Effector CD8-positive, alpha-beta T cell (primary cell): ENCODE data around the gene ULBP3.
"Not testable (repeated sequence)": the region's sequence is repeated elsewhere in the genome, so short reads cannot be mapped to it uniquely, and the experiment has no call there.

Experiments
- DNase-seq: peaks from one replicate; lab custom pipeline; 2025; lab: John Stamatoyannopoulos, UW

Gene ULBP3

DNA sequence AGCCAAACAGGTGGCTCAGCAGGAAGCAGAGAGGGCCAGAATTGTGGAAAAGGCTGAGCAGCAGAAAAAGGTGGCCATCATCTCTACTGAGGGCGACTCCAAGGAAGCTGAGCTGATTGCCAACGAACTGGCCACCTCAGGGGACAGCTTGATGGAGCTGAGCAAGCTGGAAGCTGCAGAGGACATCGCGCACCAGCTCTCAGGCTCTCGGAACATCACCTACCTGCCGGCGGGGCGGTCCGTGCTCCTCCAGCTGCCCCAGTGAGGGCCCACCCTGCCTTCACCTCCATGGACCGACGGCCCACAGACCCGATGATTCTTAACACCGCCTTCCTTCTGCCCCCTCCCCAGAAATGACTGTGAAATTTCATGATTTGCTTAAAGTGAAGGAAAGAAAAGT lies 25.8 kb downstream of the ULBP3 start:
- DNase-seq = no peak

DNA sequence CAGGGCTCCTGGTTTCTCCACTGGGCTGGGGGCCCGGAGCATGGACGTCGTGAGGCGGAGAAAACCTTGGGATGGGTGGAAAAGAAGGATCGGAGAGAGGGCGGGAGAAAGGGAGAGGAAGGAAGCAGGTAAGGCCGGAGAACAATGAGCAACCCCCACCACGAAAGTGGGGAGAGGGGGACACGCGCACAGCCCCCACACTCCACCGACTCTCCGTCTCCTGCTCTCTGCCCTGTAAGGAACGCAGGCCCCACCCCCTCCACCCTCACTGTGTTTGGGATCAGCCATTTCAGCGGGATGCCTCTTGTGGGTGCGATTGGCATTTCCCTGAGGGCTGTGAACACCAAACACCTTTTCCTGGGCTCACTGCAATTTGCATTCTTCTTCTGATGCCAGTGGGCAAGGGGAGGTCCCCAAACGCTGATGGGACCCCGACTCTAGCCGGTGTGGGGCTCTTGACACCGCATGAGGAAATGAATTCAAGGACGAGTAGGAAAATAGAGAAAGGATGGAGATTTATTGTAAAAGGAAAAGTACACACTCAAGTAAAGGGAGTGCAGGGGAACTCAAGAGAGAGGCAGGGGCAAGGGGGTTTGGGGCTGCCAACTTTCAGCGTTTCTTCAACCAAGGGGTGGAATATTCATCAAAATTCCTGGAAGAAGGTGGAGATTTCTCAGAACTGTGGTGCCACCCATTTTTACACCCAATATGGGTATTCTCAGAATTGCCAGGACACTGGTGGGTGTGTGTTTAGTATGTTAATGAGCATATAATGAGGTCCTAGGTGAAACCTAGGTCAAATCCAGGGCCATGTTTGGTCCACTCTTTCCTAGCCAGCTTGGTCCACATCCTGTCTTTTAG lies 30.5 kb downstream of the ULBP3 start:
- no peak for DNase-seq

DNA sequence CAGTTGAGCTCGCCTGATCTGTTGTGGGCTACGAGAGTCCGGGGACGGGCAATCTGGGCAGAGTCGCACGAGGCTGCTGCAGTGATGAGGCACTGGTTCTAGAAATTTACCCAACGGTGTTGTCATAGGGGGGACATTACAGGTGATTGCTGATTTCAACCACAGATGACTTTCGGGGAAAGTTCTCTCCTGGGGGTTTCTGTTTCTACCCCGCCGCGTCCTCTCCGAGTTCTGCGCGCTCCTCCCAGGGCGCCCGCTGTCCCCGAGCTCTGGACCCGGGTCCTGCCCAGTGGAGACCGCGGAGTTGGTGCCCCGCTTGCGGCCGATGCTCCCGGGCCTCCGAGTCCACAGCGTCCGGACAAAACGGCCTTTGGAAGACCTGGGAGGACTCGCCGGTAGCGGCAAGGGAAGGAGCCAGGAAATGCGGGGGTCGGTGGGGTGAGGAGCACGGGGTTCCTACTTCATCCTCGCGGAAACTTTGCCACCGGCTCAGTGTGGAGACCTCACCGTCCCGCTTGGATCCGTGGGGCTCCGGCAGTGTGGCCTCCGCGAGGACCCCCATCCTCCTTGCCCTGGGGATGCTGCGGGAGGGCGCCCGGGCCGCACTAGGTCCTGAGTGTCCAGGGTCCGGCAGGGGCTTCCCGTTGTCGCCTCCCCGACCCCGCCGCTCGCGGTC lies 31.3 kb downstream of the ULBP3 start:
- DNase-seq = no peak

DNA sequence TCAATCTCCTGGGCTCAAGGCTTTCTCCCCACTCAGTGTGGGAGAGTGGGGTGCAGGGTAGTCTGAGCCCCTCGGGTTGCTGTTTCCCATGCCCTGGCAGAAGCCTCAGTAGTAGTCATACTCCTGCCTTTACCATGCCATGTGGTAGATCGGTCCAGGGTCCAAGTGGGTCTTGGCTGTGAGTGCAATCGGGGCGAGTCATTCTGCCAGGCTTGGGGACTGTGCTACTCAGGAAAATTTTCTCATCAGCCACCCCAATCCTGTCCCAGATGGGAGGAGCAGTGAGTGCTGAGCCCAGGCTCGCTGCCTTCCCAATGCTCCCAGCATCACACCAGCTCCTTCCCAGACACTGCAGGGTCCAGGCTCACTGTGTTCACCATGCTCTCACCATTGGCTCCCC lies 32.8 kb downstream of the ULBP3 start:
- no peak for DNase-seq

DNA sequence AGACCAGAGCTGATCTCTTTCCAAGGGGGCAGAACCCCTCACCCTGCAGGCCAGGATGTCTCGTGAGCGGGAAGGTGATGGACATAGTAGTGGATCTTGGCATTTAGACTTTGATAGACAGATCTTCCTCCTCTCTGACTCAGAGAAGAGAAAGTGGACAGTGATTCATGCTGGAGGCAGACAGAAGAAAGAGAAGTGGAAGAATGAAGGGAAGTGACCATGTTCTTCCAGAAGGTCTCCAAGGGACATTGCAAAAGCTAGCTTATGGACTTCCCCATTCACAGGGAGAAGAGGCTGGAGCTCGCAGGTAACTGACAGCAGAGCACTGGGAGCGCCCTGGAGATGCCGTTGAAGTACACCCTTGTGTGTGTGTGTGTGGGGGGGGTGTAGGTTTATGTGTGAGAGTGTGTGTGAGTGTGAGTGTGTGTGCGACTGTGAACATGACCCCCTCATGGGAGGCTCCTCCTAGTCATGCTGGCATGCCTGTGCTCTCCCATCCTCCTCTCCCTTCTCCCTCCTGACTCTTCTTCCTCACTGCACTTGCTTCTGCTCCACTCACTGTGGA lies 35.6 kb downstream of the ULBP3 start:
- DNase-seq = no peak

DNA sequence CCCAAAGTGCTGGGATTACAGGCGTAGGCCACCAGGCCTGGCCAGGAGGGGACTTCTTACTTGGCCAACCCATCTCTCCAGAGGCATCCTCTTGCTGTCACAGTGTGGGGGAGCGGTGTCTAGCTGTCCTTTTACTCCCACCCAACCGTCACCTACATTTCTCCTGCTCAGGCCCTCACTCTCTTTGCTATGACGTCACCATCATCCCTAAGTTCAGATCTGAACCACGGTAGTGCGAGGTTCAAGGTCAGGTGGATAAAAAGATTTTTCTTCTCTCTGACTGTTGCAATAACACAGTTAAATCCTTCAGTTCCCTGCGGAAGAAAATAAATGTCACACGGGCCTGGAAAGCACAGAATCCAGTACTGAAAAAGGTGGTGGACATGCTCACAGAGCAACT lies 36.3 kb downstream of the ULBP3 start:
- no peak for DNase-seq

DNA sequence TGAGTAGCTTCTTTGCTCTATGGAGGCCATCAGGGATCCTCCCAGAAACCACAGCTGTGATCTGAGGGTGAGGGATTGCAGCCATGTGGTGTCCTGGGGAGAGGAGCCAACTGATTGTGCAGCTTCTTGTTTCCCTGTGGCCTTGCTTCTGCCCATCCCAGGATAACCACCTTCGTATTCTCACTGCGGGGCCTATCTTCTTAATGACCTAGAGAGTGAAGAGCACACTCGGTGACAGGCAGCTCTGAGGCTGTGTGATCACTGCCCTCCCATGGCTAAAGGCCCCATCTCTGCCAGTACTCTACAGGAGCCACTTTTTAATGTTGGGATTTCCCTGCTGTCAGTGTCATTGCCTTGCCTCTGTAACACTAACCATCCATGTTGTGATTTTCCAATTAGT lies 38.3 kb downstream of the ULBP3 start:
- DNase-seq = no peak

DNA sequence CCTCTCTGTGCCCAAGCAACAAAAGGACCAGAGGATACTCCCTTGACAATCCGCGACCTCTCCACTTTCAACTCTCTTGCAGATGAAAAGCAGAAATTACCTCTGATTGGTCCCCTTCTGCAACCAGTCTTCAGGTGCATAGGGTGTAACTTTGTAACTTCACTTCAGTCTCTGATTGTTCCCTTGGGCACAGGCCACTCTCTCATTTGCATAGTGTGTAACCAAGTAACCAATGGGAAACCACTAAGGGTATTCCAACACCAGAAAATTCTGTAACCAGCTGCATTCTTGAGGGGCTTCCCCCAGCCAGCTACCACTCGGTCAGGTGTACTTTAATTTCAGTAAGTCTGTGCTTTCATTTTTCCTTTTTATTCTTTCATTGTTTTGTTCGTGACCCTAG lies 39.2 kb downstream of the ULBP3 start:
- no peak for DNase-seq

DNA sequence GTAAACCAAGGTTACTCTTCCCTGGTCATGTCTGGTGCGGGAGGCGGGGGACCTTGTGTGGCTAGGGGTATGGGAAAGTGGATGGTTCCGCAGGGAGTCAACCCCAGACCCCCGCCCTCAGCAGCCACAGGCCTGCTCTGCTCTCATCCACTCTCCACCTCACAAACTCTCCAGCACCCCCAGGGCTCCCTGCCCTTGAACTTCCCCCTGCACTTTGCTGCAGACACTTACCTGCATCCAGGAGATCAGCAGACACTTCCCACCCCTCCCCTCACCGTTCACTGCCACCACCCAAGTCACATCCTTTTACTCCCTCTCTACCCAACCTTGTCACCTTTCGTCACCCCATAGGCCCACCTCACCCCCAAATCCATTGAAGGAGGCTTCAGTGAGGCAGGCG lies 39.6 kb downstream of the ULBP3 start:
- no peak for DNase-seq

DNA sequence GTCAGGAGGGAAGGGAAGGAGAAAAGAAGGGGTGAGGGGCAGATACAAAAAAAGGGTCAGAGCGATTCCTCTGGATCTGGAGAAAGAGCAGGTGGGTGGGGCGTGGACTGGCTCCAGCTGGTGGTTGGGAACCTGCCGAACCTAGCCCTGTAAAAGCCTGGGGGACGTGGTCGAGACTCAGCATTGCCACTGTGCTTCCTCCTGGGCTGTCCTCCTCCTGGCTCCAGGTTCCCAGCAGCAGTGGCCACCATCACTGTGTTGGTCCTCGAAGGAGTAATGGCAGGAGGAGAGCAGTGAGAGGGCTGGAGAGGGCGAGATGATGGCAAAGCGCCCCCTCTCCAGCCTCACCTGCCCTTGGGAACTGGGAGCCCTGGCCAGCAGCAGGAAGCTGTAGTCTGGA lies 40.1 kb downstream of the ULBP3 start:
- no peak for DNase-seq

DNA sequence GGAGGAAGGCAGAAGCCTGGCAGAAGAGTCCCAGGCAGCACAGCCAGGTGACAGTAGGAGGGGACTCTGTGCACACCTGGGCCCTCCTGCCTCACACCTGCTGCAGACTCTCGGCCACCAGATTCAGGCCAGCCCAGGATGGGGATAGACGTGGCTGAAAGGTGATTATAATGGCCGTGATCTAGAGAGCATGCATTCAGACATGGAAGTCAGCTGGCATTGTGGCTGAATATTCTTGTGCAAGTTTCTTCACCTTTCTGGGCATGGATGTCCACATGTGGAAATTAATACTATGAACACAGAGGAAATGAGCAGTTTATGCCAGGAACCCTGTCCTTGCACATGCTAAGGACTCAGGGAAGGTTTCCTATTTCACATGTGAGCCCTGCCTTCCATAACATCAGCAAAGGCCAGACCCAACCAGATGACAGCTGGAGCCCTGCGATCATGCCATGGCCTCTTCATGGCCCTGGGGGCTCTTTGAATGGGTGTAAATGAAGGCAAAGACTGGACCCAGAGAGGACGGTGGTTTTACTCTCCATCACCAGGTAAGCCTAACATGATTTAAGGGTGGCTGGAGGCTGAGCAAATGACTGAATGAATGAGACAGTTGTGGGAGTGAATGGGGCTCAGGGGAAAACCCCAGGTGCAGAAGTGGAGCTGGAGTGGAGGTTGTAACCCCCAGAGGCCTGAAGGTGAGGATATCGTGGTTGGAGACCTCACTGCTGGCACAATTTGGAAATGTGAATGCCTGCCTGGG lies 40.9 kb downstream of the ULBP3 start:
- no peak for DNase-seq

DNA sequence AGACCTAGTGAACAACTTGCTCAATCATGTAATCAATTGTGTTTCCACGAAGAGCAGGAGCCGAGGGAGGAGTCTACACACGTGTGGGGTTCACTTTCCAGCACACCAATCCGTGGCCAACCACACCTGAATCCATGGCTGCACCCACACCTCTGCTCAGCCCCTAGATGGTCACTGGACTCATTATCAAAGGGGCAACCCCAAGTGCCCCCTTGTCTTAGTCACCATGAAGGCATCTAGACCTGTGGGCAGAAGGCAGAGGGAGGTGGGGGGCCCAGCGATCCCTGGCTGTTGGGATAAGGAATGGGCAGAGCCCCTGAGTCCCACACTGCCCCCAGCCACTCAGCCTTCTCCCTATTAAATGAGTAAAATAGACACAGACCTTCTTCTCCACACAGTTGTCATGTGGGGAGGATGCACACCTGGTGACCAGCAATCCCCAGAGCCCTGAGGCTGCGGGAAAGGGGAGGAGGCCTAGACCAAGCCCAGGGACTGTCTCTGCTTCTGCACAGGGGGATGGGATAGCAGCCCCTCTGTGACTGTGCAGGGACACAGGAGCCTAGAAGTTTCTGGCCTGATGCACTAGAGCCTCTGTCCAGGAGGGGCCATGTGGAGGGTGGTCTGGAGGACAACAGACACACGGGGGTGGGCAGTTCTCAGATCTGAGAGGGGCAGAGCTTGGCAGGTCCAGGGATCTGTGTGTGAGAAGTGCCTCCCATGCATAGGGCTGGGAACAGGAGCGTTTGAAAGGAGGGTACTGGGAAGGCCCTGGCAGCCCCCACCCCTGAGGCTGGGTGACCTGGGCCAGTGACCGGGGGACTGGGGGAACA lies 41.7 kb downstream of the ULBP3 start:
- no peak for DNase-seq

DNA sequence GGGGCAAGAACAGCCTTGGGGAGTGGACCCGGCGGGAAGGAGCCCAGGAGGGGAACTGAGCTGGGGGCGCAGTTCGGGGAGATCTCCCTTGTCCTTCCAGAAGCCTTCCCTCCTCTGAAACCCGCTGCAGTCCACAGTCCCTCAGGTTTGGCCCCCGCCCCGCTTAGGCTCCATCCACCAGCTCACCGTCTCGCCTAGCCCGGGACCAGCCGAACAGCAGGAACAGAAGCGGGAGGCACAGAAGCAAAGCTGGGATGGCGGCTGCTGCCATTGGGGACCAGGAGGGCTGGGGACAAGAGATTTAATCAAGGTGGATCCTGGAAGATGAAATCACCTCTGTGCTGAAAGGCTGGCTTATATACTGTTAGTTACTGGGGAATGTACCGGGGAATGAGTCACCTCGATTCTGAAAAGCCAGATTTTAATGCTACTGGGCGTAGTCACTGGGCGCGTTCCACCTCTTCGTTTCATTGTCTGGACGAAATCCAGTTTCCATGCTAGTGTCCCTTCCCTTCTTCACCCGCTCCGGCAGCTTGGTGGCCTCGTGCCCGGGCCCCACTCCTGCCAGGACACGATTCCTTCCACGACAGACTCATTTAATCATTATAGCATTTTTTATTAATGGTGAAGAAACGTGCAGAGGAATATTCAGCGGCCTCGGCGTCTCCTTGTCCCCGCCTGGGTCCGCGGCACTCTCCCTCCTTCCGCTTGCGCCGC lies 43.6 kb downstream of the ULBP3 start, which contains the start of gene RAET1L:
TSS of gene RAET1L (minus strand) at position 332 of the 717 bp plus-strand sequence. CDS start at position 271, 61 bp downstream.
- no peak for DNase-seq

DNA sequence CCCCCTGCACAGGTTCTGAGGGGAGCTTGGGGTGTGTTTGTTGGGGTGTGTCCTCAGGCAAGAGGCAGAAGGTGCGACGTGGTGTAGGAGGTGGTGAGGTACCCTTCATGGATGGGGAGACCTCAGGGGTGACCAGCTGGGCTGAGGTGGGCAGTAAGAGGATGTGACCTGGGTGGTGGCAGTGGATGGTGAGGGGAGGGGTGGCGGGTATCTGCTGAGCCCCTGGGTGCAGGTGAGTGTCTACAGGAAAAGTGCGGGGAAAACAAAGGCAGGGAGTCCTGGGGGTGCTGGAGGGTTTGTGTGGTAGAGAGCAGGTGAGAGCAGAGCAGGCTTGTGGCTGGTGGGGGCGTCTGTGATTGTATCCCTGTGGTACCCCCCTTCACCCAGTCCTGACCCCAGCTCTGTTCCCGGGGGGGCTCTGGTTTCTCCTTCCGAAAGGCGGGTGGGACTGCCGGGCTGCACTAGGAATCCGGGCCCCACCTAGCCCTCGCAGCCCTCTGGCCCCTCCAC lies 44.2 kb downstream of the ULBP3 start:
- DNase-seq = no peak

DNA sequence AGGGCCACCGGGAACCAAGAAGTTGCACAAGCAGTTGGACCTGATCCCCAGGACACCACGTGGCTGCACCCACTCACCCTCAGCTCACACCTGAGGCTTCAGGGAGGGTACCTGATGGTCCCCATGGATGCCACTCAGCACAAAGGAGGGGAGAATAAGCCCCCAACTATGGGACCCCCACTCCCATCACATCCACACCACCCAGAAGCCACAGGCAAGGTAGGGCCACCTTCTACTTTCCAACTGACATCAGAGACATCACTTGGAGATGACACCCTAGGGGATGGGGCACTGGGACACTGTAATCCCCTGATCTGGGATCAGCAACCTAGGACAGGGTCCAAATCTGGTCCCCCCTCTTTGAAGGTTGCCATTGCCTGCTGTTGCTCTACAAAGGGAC lies 44.9 kb downstream of the ULBP3 start:
- DNase-seq = not testable (repeated sequence)

DNA sequence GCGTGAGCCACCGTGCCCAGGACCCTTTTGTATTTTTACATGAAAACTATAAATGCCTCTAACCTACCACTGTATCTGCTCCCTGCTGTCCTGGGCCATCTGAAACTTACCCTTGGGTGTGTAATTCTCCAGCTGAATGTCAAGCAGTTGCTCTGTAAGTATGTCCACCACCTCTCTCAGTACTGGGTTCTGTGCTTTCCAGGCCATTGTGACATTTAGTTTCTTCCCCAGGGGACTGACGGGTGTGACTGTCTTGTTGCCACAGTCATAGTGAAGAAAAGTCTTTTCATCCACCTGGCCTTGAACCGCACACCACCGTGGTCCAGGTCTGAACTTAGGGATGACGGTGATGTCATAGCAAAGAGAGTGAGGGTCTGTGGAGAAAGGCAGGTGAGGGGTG lies 47.1 kb downstream of the ULBP3 start:
- DNase-seq = not testable (repeated sequence)

DNA sequence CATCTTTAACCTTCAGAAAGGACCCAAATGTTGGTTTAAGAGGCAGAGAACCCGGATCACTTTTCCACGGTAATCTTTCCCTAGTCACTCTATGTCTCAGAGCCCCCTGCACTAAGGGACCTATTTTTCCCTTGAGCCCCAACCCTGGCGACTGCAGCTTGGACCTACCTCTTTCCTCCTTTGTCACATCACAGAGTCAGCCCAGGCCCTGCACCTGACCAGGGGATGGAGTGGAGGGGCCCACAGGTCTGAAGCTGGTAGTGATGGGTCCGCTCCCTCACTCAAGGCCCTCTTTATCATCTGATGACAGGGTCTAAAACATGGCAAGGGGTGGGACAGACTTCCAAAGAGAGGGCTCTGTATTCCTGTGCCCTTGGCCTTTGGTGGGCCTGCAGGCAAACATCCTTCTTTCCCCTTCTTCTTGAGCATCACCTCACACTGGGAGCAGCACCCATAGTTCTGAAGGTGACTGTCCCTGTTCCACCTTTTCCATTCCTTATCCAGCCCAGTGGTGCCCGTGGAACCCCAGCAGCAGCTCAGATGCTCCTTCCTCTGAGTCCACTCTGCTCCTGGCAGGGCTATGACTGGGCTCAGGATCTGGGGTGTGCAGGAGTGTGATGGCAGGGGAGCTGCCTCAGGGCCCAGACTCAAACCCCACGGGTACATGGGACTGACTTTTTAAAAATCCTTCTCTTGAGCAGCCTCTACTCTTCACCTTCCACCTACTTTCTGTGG lies 49.9 kb downstream of the ULBP3 start:
- no peak for DNase-seq

DNA sequence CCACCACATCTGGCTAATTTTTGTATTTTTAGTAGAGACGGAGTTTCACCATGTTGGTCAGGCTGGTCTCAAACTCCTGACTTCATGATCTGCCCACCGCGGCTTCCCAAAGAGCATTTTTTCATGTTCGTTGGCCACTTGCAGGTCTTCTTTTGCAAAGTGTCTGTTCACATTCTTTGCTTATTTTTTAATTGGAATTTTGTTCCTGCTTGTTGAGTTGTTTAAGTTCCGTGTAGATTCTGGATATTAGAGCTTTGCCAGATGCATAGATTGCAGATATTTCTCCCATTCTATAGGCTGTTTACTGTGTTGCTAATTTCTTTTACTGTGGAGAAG lies 51.8 kb downstream of the ULBP3 start:
- DNase-seq = not testable (repeated sequence)

DNA sequence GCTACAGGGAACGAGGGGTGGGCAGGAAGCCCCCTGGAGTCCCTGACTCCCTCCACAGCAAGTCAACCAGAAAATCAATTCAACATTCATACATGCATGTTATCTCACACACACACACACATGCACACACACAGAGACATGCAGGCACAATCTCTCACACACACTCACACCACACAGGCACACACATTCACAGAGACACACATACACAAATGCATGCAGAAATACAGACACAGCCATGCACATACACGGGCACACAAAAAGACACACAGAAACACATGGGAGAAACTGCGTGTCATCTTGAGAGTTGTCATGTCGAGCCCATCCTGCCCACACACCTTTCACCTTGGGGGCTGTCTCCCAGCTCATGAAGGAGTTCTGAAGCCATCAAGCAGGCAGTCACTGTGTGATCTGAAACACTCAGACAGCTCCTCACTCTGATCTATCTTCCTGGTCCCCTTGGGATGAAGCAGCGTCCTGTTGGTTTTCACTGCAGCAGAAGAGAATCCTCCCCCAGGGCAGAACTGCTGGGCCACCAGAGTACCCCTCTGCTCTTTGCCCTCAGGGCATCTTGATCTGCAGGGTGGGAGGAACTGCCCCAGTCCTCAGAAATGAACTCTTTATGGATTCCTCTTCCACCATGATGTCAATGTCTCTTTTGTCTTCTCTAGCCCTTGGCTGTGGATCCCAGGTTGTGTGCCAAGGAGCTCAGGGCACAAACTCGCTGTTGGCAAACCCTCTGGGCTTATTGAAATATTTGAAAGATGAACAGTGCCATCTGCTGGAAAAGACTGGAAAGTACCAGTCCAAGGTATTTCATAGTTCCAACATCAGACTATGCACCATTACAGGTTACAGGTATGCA lies 52.4 kb downstream of the ULBP3 start:
- DNase-seq = peak; percentile 34
